ENCODE measurements around the gene PTPN1.
"Not testable (repeated sequence)": the region's sequence is repeated elsewhere in the genome, so short reads cannot be mapped to it uniquely, and the experiment has no call there.

Gene PTPN1

DNA sequence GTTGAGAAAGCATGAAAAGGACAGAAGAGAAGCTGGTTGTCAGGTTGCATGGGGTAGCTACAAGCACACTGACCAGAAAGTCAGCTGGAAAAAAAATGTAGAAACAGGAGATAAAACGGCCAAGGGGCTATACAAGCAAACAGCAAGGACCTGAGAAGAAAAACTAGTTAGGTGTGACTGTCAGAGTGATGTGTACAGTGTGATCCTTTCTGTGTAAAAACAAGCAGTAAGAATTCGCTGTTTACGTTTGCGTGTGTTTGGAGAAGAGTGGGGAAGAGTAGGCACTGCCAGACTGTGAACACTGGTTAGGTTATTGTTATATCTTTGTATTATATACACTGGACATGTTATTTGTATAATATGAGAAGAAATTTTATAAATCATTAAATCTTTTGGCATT, 28.1 kb downstream of the PTPN1 start:
- Histone ChIP-seq H3K9ac (ENCODE audit: low read depth, low read length, poor library complexity, severe bottlenecking) (no peak overlapping the region), H3K27me3 (ENCODE audit: insufficient read depth, low read length, poor library complexity, severe bottlenecking) (no peaks in the 10 kb centered on the region), H3K4me2 (ENCODE audit: low read depth, low read length, poor library complexity, severe bottlenecking) (no peak overlapping the region), H3K4me1 (ENCODE audit: insufficient read depth, low read length, poor library complexity, severe bottlenecking) (peaks cover 11% of the 10 kb centered on the region), H3K36me3 (ENCODE audit: insufficient read depth, low read length) (peaks cover 8% of the 10 kb centered on the region; the same call in 1 of the 2 replicates), H3F3A (ENCODE audit: low read depth) (no peaks in the 10 kb centered on the region), H2AFZ (ENCODE audit: low read length) (no peak overlapping the region), H3K9me2 (replicated peaks; ENCODE audit: low read depth, low read length) (no peaks in the 10 kb centered on the region), H3K79me2 (ENCODE audit: insufficient read depth, low read length) (peaks cover 92% of the 10 kb centered on the region), H3K9me3 (ENCODE audit: insufficient read depth, low read depth, low read length) (no peaks in the 10 kb centered on the region), H3K4me3 (ENCODE audit: low read length, poor library complexity, severe bottlenecking) (no peak overlapping the region), H4K20me1 (ENCODE audit: insufficient read depth, low read length, poor library complexity, severe bottlenecking) (peaks cover 26% of the 10 kb centered on the region)
- TF ChIP-seq EZH2phosphoT487 (IDR thresholded peaks at IDR 0.05; ENCODE audit: borderline replicate concordance) = no peak
- TF ChIP-seq, protein P1, sequence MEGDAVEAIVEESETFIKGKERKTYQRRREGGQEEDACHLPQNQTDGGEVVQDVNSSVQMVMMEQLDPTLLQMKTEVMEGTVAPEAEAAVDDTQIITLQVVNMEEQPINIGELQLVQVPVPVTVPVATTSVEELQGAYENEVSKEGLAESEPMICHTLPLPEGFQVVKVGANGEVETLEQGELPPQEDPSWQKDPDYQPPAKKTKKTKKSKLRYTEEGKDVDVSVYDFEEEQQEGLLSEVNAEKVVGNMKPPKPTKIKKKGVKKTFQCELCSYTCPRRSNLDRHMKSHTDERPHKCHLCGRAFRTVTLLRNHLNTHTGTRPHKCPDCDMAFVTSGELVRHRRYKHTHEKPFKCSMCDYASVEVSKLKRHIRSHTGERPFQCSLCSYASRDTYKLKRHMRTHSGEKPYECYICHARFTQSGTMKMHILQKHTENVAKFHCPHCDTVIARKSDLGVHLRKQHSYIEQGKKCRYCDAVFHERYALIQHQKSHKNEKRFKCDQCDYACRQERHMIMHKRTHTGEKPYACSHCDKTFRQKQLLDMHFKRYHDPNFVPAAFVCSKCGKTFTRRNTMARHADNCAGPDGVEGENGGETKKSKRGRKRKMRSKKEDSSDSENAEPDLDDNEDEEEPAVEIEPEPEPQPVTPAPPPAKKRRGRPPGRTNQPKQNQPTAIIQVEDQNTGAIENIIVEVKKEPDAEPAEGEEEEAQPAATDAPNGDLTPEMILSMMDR (conservative IDR thresholded peaks at IDR 0.05; ENCODE audit: low read length) = no peak

DNA sequence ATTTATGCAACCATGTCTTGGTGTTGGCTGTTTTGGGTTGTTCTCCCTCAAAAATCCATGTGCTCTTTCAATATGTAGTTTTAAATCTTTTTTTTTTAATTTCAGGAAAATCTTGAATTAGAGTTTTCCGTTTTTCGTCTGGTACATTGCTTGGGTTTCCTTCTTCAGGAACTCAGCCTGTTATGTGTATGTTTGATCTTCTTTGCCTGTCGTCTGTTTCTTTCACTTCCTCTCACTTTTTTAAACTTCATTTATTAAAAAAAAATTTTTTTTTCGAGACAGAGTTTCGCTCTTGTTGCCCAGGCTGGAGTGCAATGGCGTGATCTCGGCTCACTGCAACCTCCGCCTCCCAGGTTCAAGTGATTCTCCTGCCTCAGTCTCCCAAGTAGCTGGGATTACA, 29.6 kb downstream of the PTPN1 start:
- H3K9ac ChIP-seq (ENCODE audit: low read depth, low read length, poor library complexity, severe bottlenecking); H3K9me2 ChIP-seq (replicated peaks; ENCODE audit: low read depth, low read length); H3F3A ChIP-seq (ENCODE audit: low read depth); H3K36me3 ChIP-seq (ENCODE audit: insufficient read depth, low read length); H3K27me3 ChIP-seq (ENCODE audit: insufficient read depth, low read length, poor library complexity, severe bottlenecking); H3K4me3 ChIP-seq (ENCODE audit: low read length, poor library complexity, severe bottlenecking); H3K4me2 ChIP-seq (ENCODE audit: low read depth, low read length, poor library complexity, severe bottlenecking); H2AFZ ChIP-seq (ENCODE audit: low read length); H3K9me3 ChIP-seq (ENCODE audit: insufficient read depth, low read depth, low read length): not testable (repeated sequence)
- Histone ChIP-seq H3K79me2 (ENCODE audit: insufficient read depth, low read length) (peaks cover 92% of the 10 kb centered on the region), H3K4me1 (ENCODE audit: insufficient read depth, low read length, poor library complexity, severe bottlenecking) (peaks cover 11% of the 10 kb centered on the region), H4K20me1 (ENCODE audit: insufficient read depth, low read length, poor library complexity, severe bottlenecking) (peaks cover 30% of the 10 kb centered on the region)

DNA sequence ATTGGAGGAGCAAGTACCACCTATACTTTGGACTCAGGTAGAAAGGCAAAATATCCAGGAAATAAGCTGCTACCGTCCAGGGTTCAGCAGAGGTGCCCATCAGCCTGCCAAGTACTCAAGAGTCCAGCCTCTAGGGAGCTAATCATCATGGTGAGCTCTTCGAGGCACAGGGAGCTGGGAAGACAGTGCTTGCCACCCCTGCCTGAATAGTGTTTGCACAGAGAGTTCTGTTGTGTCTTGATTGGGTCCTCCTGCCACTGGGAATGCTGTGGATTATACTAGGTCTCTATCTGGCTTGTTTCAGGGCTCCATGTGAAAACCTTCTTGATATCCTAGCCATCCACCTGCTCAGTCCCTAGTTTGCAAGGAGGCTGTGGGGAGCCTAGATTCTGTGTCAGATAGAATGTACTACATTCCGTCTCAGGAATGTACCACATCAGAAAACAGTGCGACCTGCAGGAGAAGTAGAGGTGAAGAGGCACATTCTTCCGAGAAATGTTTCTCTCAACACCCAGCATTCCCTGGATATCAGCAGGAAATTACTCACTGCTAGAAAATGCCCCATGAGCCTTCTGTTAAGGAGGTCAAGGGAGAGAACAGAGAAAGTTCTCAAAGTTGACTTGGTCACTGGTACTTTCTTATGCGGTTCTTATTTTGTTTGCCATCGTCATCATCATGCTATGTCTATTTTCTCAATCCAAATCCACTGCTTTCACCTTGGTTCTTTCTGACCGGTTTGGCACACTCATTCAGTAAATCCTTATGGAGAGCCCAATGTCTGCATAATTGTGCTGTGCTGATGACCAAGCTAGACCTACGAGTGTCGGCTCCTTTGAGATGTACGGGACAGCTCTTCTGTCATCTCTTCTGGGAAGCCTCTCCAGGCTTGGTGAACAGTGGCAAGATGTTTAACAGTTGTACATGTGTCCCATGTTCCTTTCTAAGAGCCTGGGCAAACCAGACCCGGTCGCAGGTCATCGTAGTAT, 30.7 kb downstream of the PTPN1 start:
- Histone ChIP-seq H4K20me1 (ENCODE audit: insufficient read depth, low read length, poor library complexity, severe bottlenecking) (peaks cover 27% of the 10 kb centered on the region), H2AFZ (ENCODE audit: low read length) (no peak overlapping the region), H3K4me2 (ENCODE audit: low read depth, low read length, poor library complexity, severe bottlenecking) (no peak overlapping the region), H3F3A (ENCODE audit: low read depth) (no peaks in the 10 kb centered on the region), H3K9ac (ENCODE audit: low read depth, low read length, poor library complexity, severe bottlenecking) (no peak overlapping the region), H3K4me1 (ENCODE audit: insufficient read depth, low read length, poor library complexity, severe bottlenecking) (peaks cover 15% of the 10 kb centered on the region), H3K27me3 (ENCODE audit: insufficient read depth, low read length, poor library complexity, severe bottlenecking) (no peaks in the 10 kb centered on the region), H3K4me3 (ENCODE audit: low read length, poor library complexity, severe bottlenecking) (no peak overlapping the region), H3K9me2 (replicated peaks; ENCODE audit: low read depth, low read length) (no peaks in the 10 kb centered on the region), H3K79me2 (ENCODE audit: insufficient read depth, low read length) (peaks cover 90% of the 10 kb centered on the region), H3K9me3 (ENCODE audit: insufficient read depth, low read depth, low read length) (no peaks in the 10 kb centered on the region), H3K36me3 (ENCODE audit: insufficient read depth, low read length) (peaks cover 8% of the 10 kb centered on the region; the same call in 1 of the 2 replicates)
- TF ChIP-seq, protein P1 (conservative IDR thresholded peaks at IDR 0.05; ENCODE audit: low read length) = no peak
- TF ChIP-seq EZH2phosphoT487 (IDR thresholded peaks at IDR 0.05; ENCODE audit: borderline replicate concordance) = no peak
